ENCODE measurements around the gene ARMH1. TPM values are rescaled to one million over a fixed set of nuclear protein-coding genes. Genes with fewer than 3 reads are reported as not detected.

ARMH1 gene
- total and polyA plus RNA-seq, 2 donors (not counting 1 experiment from before 2014, with no cell fraction given) = 10.2 to 225 TPM

- CTCF ChIA-PET = interaction anchor here (0.9 kb wide), 1 partner anchor 8 kb away, joined by 7 read pairs; the partner anchor contains the start of gene RNU5D-1
Observed at GRCh38 chr1:44739307-44740178, 65.0 kb downstream of the ARMH1 start, which contains the start of gene KIF2C. Gene KIF2C (plus strand): TSS chr1:44739837. CDS start chr1:44739933, 96 bp downstream.

More at GRCh38 chr1:44739307-44740178, 65.0 kb downstream of the ARMH1 start, which contains the start of gene KIF2C:
- WGBS (ENCODE audit: insufficient coverage) = under 1% methylated on average over 49 of the region's 57 CpGs
- Histone ChIP-seq H3K27ac (ENCODE audit: low read length in 2 of 2) (peak within 1 kb of the TSS; percentile 60 to 85), H3K4me3 (ENCODE audit: control extremely low read depth in 1 of 5, extremely low read depth in 1 of 5, insufficient read depth in 1 of 5, low read depth in 2 of 5, low read length in 4 of 5) (peak within 1 kb of the TSS; percentile 54 to 90 (median 87)), H4K20me1 (ENCODE audit: control insufficient read depth, insufficient read depth, low read length, poor library complexity, severe bottlenecking) (no peaks in the 10 kb centered on the region), H3K9me3 (ENCODE audit: control extremely low read depth in 1 of 3, control insufficient read depth in 2 of 3, insufficient read depth in 1 of 3, low read length in 2 of 3) (peaks cover 0 to 4% (median 0%) of the 10 kb centered on the region in 3 donors), H3K4me2 (replicated peaks; ENCODE audit: low read depth, low read length, poor library complexity, severe bottlenecking) (peak within 1 kb of the TSS; percentile 96), H3K27me3 (replicated peaks in 1 of 4; ENCODE audit: control extremely low read depth in 1 of 4, control insufficient read depth in 3 of 4, insufficient read depth in 4 of 4, low read length in 3 of 4) (no peaks in the 10 kb centered on the region), H2AFZ (ENCODE audit: insufficient read depth, low read depth, low read length, poor library complexity, severe bottlenecking) (peak within 1 kb of the TSS; percentile 96), H3K36me3 (replicated peaks in 1 of 2; ENCODE audit: control extremely low read depth in 1 of 2, control insufficient read depth in 1 of 2, extremely low read depth in 1 of 2, insufficient read depth in 2 of 2, low read length in 1 of 2) (no peaks in the 10 kb centered on the region), H3K79me2 (ENCODE audit: control insufficient read depth, insufficient read depth, low read length) (peaks cover 7% of the 10 kb centered on the region), H3K4me1 (ENCODE audit: control insufficient read depth in 2 of 2, insufficient read depth in 2 of 2, low read length in 2 of 2) (peaks cover 7 to 12% of the 10 kb centered on the region in 2 donors), H3K9ac (ENCODE audit: low read length) (peak within 1 kb of the TSS; percentile 90)
- intact Hi-C loops (cut with micrococcal nuclease) = loop anchor here (1.0 to 10.0 kb wide), 9 partner anchors 8 to 945 kb away; partner anchors contain the start of genes ARMH1, EIF2B3, GPBP1L1 and PLK3
- peak; percentile 100 for ATAC-seq (ENCODE audit: low read depth)
- POLR2A ChIA-PET = interaction anchor here (0.6 to 0.7 kb wide), 2 partner anchors 18 to 558 kb away, joined by 3 read pairs; no protein-coding TSS in a partner anchor
- TF ChIP-seq EZH2 (IDR thresholded peaks at IDR 0.05; ENCODE audit: borderline replicate concordance, insufficient read depth, low read depth, low read length, poor library complexity, severe bottlenecking) (no peak), CTCF (IDR thresholded peaks at IDR 0.05) (no peak)
- H3K9me3 Mint-ChIP-seq (ENCODE audit: insufficient read depth) = no peaks in the 10 kb centered on the region
- no peaks in the 10 kb centered on the region for H3K27me3 Mint-ChIP-seq
- DNase-seq = peak; percentile 97
- peaks cover 17% of the 10 kb centered on the region for H3K4me1 Mint-ChIP-seq
- peak within 1 kb of the TSS; percentile 95 for H3K4me3 Mint-ChIP-seq
- H3K27ac Mint-ChIP-seq = peak within 1 kb of the TSS; percentile 93

Measured in B cell (primary cell).